TTC549 (cell line): ENCODE data around the gene SREBF2.

ENCODE experiments used
- FAIRE-seq: peaks from 2 replicates; lab custom pipeline; 2012; peaks lifted over from hg19 to GRCh38; lab: Jason Lieb, UNC

SREBF2 gene

GRCh38 chr22:41832553-41833368 is at the start of gene SREBF2:
SREBF2 (plus strand) TSS chr22:41833105; CDS start chr22:41833271, 166 bp downstream.
- peak; percentile 88 for FAIRE-seq

DNA sequence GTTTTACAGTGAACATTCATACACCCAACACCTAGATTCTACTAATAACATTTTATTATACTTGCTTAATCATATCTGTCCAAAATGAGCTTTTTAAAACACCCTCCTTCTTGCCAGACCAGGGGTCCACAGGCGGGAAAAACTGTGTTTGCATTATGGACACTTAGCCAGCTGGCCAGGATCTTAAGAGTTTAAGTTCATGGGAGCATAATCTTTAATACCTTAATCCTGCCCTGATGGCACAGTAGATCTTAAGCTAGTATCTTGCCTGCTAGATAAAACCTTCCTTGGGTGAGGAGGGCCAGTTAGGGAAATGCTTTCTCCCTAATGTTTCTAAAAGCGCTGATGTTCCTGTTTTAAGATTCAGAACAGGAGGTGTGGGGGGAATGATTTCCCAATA is 45.6 kb upstream of the SREBF2 start:
- FAIRE-seq: no peak

- no peak for FAIRE-seq
Observed at GRCh38 chr22:41793871-41794270, 39.0 kb upstream of the SREBF2 start.

GRCh38 chr22:41798736-41799135 is 34.2 kb upstream of the SREBF2 start:
- no peak for FAIRE-seq

GRCh38 chr22:41799486-41800347 is 33.2 kb upstream of the SREBF2 start:
- no peak for FAIRE-seq

GRCh38 chr22:41800348-41801146 is 32.4 kb upstream of the SREBF2 start, which contains the start of gene CCDC134:
CCDC134 (plus strand) TSS chr22:41800679; CDS start chr22:41808891, 8,212 bp downstream.
- peak; percentile 47 for FAIRE-seq

DNA sequence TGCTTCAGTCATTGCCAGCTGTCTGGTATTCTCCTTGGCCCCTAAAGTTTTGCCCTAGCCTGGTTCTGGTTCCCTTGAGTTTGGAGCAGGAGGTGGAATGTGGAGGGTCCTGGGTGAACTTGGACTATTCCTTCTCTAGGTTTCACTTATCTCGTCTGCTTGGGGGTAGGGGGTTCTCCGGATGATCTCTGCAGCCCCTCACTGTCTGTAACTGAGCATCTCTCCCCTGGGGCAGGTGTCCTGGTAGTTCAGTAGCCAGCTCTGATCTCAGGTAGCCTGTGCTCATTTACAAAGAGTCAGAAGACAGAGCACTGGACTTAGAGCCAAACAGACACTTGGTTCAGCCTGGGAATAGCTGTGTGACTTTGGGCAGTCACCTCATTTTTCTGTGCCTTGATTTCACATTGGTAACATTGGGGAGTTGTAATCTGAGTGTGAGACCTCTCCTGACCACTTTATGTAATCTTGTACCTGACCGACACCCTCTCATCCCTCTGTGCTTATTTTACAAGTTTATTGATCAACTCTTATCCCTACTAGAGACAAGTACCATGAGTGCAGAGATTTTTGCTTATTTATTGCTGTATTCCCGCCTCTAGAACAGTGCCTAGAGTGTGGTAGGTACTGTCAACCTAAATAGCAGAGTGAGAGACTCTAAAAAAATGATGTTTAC is 31.6 kb upstream of the SREBF2 start:
- FAIRE-seq: no peak

GRCh38 chr22:41801886-41802285 is 31.0 kb upstream of the SREBF2 start:
- no peak for FAIRE-seq

DNA sequence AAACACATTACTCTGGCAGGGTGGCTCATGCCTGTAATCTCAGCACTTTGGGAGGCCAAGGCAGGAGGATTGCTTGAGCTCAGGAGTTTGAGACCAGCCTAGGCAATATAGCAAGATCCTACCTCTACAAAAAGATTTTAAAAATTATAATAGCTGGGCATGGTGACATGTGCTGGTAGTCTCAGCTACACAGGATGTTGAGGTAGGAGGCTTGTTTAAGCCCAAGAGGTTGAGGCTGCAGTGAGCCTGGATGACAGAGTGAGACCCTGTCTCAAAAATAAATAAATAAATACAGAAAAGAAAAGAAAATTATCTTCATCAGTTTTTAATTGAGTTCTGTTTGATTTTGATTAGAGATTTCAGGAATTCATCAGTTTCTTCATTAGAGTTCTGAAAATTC is 27.3 kb upstream of the SREBF2 start:
- FAIRE-seq: peak; percentile 15

DNA sequence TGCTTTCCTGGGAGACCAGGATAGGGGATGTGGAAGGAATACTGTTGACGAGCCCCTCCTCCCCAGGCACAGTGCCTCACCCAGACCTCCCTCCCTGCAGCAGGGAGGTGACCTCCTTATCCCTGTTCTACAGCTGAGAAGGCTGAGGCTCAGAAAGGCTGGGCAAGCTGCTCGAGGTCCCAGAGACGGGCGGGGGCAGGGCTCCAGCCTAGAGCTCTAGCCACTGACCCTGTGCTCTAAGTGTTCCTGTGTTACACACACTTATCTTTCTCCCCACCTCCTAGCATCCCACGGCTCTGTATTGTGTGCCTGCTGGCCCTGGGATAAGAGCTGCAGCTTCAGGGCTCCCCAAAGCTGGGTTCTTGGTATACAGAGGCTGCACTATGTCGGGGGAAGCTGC is 24.5 kb upstream of the SREBF2 start:
- FAIRE-seq: no peak

GRCh38 chr22:41810022-41810421 is 22.9 kb upstream of the SREBF2 start:
- no peak for FAIRE-seq

DNA sequence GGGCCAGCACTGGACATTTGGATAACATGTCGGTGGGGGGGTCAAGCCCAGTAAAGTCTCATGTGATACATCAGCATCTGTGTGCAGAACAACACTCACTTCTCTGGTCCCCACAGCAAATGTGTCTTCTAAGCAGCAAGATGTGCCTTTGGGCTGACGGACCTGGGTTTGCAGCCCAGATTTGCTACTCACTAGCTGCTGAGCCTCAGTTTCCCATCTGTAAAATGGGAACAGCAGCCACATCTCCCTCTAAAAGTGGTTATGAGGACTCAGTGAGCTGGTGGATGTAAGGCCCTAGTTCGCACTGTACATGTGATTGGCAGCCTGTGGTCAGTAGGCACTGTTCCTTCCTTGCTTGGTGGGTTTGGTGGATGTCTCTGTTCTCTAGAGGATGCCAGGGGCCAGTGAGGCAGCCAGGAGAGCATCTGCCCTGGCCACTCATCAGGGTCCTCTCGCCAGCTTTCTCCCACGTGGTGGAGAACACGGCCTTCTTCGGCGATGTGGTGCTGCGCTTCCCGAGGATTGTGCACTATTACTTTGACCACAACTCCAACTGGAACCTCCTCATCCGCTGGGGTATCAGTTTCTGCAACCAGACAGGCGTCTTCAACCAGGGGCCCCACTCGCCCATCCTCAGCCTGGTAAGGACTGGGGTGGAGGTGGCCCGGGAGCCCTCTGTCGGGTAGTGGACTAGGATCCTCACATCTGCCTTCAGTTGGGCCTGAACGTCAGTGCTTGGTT is 19.9 kb upstream of the SREBF2 start:
- FAIRE-seq: no peak

DNA sequence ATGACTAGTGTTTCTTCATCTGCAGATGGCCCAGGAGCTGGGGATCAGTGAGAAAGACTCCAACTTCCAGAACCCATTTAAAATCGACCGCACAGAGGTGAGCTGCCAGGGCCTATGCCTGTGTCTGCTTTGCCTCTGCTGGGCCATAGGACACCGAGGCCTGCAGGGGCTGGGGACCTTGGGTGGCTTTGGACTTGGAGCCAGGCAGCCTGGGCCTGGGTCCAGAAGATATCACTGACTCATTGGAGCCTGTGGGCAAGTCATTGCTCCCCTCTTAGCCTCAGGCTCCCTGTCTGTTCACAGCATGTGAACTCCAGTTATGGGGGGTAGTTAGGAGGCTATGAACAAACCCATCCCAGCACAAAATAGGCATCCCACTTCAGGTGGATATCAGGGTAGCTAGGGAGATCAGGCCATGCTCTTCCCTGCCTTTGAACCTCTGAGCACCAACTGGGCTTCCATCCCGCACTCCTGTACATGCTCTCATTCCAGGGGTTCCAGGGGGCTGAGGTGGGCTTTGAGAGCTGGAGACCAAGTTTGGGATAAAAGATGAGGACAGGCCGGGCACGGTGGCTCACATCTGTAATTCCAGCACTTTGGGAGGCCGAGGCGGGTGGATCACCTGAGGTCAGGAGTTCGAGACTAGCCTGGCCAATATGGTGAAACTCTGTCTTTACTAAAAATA is 19.0 kb upstream of the SREBF2 start:
- FAIRE-seq: no peak

- FAIRE-seq: no peak
Observed at GRCh38 chr22:41815716-41816115, 17.2 kb upstream of the SREBF2 start.

GRCh38 chr22:41816241-41816640 is 16.7 kb upstream of the SREBF2 start:
- no peak for FAIRE-seq

DNA sequence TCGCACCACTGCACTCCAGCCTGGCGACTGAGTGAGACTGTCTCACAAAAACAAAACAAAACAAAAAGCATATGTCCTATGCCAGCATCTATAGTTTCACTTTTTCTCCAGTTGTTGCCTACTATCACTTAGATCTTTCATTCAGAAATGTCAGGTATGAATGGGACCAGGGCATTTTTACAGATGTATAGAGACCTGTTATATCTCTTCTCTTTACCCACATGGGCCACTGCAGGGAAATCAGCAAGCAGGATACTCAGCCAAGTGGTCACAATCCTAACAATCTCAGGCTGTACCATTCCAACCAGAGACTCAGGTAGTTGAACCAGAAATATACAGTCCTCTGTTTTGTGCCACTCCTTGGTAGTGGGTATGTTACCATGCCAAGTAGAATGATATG is 16.0 kb upstream of the SREBF2 start:
- no peak for FAIRE-seq

- FAIRE-seq: no peak
Observed at GRCh38 chr22:41818011-41818410, 14.9 kb upstream of the SREBF2 start.

GRCh38 chr22:41818596-41818995 is 14.3 kb upstream of the SREBF2 start:
- FAIRE-seq: no peak

DNA sequence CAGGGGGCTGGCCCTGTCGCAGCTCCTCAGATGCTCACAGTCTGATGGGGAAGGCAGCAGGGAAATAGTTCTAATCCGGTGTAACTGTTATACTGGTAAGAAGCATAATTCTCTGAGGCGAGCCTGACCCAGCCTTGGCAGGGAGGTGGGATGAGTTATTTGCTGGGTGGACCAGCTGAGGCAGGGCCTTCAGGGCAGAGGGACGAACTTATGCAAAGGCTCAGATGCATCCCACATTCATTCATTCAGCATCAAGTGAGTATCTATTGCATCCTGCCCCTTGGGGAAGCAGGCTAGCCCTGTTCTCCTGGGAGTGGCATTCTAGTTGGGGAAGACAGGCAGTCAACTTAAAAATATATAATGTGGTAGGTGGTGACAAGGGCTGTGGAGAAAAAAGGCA is 13.6 kb upstream of the SREBF2 start:
- no peak for FAIRE-seq

GRCh38 chr22:41820447-41820846 is 12.5 kb upstream of the SREBF2 start:
- no peak for FAIRE-seq
